Activated CD4-positive, alpha-beta T cell treated with anti-CD3 and anti-CD28 coated beads, Interleukin-2, amount 50 U/mL, for 1 hour (primary cell): ENCODE measurements around the gene NOTCH3.

Source experiments
- DNase-seq: peaks from one replicate; pipeline ENCODE4 v3.0.0-alpha.2; 2020

The NOTCH3 gene

GRCh38 chr19:15159251-15159650 is 41.5 kb downstream of the NOTCH3 start:
- no peak for DNase-seq

GRCh38 chr19:15156391-15156790 is 44.4 kb downstream of the NOTCH3 start:
- no peak for DNase-seq

- DNase-seq = no peak
Measured at GRCh38 chr19:15155296-15155695, 45.5 kb downstream of the NOTCH3 start.

- DNase-seq = no peak
Measured at GRCh38 chr19:15154002-15154612, 46.7 kb downstream of the NOTCH3 start.

- no peak for DNase-seq
Measured at GRCh38 chr19:15149737-15150136, 51.1 kb downstream of the NOTCH3 start.

- no peak for DNase-seq
Measured at GRCh38 chr19:15147090-15147489, 53.7 kb downstream of the NOTCH3 start.

GRCh38 chr19:15144046-15144646 is 56.6 kb downstream of the NOTCH3 start:
- DNase-seq = no peak

- DNase-seq = no peak
Measured at GRCh38 chr19:15142313-15142712, 58.5 kb downstream of the NOTCH3 start.

GRCh38 chr19:15141143-15141542 is 59.7 kb downstream of the NOTCH3 start:
- DNase-seq = no peak

- no peak for DNase-seq
Measured at GRCh38 chr19:15138427-15138826, 62.4 kb downstream of the NOTCH3 start.

GRCh38 chr19:15137777-15138176 is 63.0 kb downstream of the NOTCH3 start:
- DNase-seq = no peak

- no peak for DNase-seq
Measured at GRCh38 chr19:15136234-15136954, 64.4 kb downstream of the NOTCH3 start.

- DNase-seq = peak; percentile 35
Measured at GRCh38 chr19:15129856-15130585, 70.8 kb downstream of the NOTCH3 start.

- DNase-seq = no peak
Measured at GRCh38 chr19:15128162-15128770, 72.5 kb downstream of the NOTCH3 start.

- no peak for DNase-seq
Measured at GRCh38 chr19:15126131-15126910, 74.5 kb downstream of the NOTCH3 start.

- peak; percentile 95 for DNase-seq
Measured at GRCh38 chr19:15125232-15126067, 75.3 kb downstream of the NOTCH3 start.

GRCh38 chr19:15124572-15125231 is 76.1 kb downstream of the NOTCH3 start:
- DNase-seq = no peak

GRCh38 chr19:15123900-15124299 is 76.9 kb downstream of the NOTCH3 start:
- DNase-seq = no peak

- no peak for DNase-seq
Measured at GRCh38 chr19:15123031-15123890, 77.5 kb downstream of the NOTCH3 start.
